Lower lobe of right lung (tissue), 2 donors: ENCODE results near the gene CACNA1E. TPM values are rescaled to one million over a fixed set of nuclear protein-coding genes. Genes with fewer than 3 reads are reported as not detected.
A peak's percentile ranks its signal among the peaks of the same experiment; 100 is the strongest.

Source experiments
- ATAC-seq, 2 donors: fragments of 200-7000 bp; cut with Tn5 transposase; one replicate each; pipeline ENCODE4 v1.9.1; 2020 to 2022; ENCODE audit warnings: mild to moderate bottlenecking in 2 of 2, moderate library complexity in 2 of 2
- DNase-seq: peaks from one replicate; pipeline ENCODE4 v3.0.0-alpha.2; 2020
- H3K27ac ChIP-seq: fragments of 200-600 bp; one replicate; pipeline ENCODE4 v1.8.0; 2022
- H3K27me3 ChIP-seq: fragments of 200-600 bp; one replicate; pipeline ENCODE4 v1.8.0; 2022; ENCODE audit warnings: low read depth
- H3K36me3 ChIP-seq: fragments of 200-600 bp; one replicate; pipeline ENCODE4 v1.8.0; 2022; ENCODE audit warnings: mild to moderate bottlenecking
- H3K4me1 ChIP-seq: fragments of 200-600 bp; one replicate; pipeline ENCODE4 v1.8.0; 2022
- H3K4me3 ChIP-seq: fragments of 200-600 bp; one replicate; pipeline ENCODE4 v1.8.0; 2022; ENCODE audit warnings: mild to moderate bottlenecking
- H3K9me3 ChIP-seq: fragments of 200-600 bp; one replicate; pipeline ENCODE4 v1.8.0; 2022
- intact Hi-C: fragments of 100-400 bp; cut with DNase I; formaldehyde crosslinking; loops from one replicate; pipeline ENCODE4 v1.11.0; 2022
- total RNA-seq: library from RNA; stranded (reverse); fragmentation: NEBNext Ultra II Directional; extraction: Animal tissue kit (Norgen Biotek cat#: 25700); gene quantifications from one replicate; pipeline ENCODE4 v1.2.1, GENCODE V29; 2021
- TF ChIP-seq, protein P1 (sequence below): fragments of 200-600 bp; IDR thresholded peaks from one replicate; pipeline ENCODE4 v1.8.0; 2022; ENCODE audit warnings: antibody characterized with exemption, mild to moderate bottlenecking
- donor health status: DM: no; HTN: yes; CAD: no; lungs with severe emphysema.

The CACNA1E gene
- total RNA-seq, 1 donor from 2014 or later, result 0.27 TPM

DNA sequence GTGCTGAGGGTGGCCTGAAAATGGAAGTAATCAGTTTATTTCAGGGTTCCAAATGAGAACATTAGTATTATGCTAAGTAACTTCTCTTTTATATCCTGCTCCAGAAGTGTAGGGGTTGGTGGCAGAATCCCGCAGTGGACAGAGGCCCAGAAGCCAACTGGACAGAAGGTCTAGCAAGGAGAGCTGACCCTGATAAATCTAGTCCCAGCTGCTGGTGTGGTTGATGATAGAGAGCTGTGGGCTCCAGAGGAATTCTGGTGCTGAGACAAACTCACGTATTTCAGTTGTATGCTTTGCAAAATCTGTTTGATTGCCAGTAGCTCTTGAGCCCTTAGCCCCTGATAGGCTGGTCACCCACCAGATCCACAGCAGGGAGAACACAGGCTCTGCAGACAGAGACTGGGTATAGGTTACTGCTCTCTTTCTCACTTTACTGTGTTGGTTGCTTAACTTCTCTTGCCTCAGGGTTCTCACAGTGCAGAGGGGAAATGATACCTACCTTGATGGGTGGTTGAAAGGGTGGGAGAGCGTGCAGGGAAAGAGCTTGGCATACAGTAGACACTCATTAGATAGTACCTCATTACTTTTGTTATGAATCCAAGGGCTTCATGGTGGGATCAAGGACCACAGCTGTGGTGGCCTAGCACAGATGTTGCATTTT is 29.6 kb upstream of the CACNA1E start:
- intact Hi-C loops, result no loop called here
- Histone ChIP-seq H3K36me3 (no peaks in the 10 kb centered on the region), H3K27me3 (no peaks in the 10 kb centered on the region), H3K27ac (no peak overlapping the region), H3K9me3 (no peaks in the 10 kb centered on the region), H3K4me1 (no peaks in the 10 kb centered on the region), H3K4me3 (no peak overlapping the region)
- TF ChIP-seq, protein P1, sequence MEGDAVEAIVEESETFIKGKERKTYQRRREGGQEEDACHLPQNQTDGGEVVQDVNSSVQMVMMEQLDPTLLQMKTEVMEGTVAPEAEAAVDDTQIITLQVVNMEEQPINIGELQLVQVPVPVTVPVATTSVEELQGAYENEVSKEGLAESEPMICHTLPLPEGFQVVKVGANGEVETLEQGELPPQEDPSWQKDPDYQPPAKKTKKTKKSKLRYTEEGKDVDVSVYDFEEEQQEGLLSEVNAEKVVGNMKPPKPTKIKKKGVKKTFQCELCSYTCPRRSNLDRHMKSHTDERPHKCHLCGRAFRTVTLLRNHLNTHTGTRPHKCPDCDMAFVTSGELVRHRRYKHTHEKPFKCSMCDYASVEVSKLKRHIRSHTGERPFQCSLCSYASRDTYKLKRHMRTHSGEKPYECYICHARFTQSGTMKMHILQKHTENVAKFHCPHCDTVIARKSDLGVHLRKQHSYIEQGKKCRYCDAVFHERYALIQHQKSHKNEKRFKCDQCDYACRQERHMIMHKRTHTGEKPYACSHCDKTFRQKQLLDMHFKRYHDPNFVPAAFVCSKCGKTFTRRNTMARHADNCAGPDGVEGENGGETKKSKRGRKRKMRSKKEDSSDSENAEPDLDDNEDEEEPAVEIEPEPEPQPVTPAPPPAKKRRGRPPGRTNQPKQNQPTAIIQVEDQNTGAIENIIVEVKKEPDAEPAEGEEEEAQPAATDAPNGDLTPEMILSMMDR, result no peak
- DNase-seq (no peak), ATAC-seq (no peak)

DNA sequence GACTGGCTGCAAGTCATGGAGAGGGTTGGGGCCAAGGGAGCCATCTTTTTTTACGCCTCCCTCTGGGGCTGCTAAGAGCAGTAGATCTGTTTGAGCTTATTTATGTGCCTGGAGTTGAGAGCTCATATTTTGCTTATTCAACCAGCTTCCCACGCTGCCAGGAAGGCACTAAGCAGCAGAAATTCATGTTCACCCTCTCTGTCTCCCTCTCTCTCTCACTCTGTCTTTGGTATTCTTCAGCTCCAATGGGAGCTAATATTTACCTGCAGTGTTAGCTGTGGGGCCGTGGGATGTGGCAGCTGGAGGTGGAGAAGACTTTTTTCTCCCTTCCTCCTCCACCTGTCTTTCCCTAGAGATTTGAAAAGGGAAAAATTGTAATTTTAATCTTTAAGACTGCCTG is 26.8 kb upstream of the CACNA1E start:
- intact Hi-C loops, result no loop called here
- DNase-seq, result no peak
- Histone ChIP-seq H3K27me3 (no peaks in the 10 kb centered on the region), H3K4me3 (no peak overlapping the region), H3K4me1 (no peaks in the 10 kb centered on the region), H3K9me3 (no peaks in the 10 kb centered on the region), H3K36me3 (no peaks in the 10 kb centered on the region), H3K27ac (no peak overlapping the region)
- no peak for ATAC-seq
- TF ChIP-seq, protein P1, result no peak

DNA sequence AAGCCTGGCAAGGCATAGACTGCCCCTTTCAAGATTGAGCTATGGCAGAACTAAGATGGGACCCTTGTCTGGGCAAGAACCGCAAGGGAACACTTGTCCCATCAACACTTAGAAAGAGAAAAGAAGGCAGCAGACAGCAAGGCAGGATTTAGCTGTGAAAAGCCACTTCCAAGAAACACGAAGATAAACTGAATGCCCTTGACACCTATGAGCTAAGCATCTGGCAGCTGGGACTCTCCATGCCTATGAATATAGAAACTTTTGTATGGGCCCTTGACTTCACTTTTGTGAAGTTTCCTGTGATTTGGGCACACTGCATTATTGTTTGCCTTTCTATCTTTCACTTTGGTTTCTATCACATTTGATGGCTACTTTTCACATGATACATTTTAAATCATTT is 24.9 kb upstream of the CACNA1E start:
- Histone ChIP-seq H3K9me3 (no peaks in the 10 kb centered on the region), H3K36me3 (no peaks in the 10 kb centered on the region), H3K4me1 (no peaks in the 10 kb centered on the region), H3K27ac (no peak overlapping the region), H3K27me3 (no peaks in the 10 kb centered on the region), H3K4me3 (no peak overlapping the region)
- no peak for DNase-seq
- TF ChIP-seq, protein P1, result no peak
- no peak for ATAC-seq
- intact Hi-C loops, result no loop called here

DNA sequence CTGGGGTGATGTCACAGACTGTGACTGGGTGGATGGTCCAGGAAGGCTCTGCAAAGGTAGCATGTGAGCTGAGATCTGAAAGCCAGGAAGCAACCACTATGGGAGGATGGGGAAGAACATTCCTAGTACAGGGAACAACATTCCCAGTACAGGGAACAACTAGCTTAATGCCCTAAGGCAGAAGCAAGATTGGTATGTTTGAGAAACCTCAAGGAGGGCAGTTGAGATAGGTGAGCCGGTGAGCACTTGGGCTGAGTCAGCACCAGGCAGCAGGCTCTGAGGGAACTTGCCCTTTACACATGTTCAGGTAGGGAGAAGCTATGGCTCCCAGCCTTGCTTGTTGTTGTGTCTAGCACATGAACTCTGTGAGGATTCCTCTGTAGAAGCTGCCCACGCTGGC is 24.2 kb upstream of the CACNA1E start:
- intact Hi-C loops, result no loop called here
- no peaks in the 10 kb centered on the region for H3K4me1 ChIP-seq
- TF ChIP-seq, protein P1, result no peak
- H3K36me3 ChIP-seq, result no peaks in the 10 kb centered on the region
- ATAC-seq (no peak), DNase-seq (no peak)
- no peaks in the 10 kb centered on the region for H3K9me3 ChIP-seq
- no peak overlapping the region for H3K4me3 ChIP-seq
- H3K27ac ChIP-seq, result no peak overlapping the region
- H3K27me3 ChIP-seq, result no peaks in the 10 kb centered on the region

DNA sequence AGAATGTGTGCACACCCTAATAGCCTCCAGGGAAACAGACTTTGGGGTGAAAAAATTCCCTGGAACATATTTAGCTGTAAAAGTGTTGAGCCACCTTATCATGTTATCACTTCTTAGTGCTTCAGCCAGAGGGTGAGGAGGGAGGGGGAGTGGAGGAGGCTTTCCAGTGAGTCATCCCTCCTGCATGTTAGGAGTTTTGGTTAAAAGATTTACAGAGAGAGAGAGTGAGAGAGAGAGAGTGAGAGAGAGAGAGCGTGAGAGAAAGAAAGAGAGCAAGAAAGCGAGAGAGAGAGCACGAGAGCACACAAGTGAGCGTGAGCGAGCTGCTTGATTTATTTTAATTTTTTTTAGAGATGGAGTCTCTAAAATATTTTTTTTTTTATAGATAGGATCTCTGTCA is 13.5 kb upstream of the CACNA1E start:
- no peak for DNase-seq
- Histone ChIP-seq H3K4me1 (no peaks in the 10 kb centered on the region), H3K4me3 (no peak overlapping the region), H3K27ac (no peak overlapping the region), H3K27me3 (no peaks in the 10 kb centered on the region), H3K36me3 (no peaks in the 10 kb centered on the region), H3K9me3 (no peaks in the 10 kb centered on the region)
- intact Hi-C loops, result no loop called here
- ATAC-seq, result peak; percentile 70 to 72
- TF ChIP-seq, protein P1, result no peak
